HG02763 (cell line): Measurements from ENCODE around the gene THSD8.
A peak's percentile ranks its signal among the peaks of the same experiment; 100 is the strongest.
"Not testable (repeated sequence)": the region's sequence is repeated elsewhere in the genome, so short reads cannot be mapped to it uniquely, and the experiment has no call there.

Experiments used
- ATAC-seq: cut with Tn5 transposase; IDR thresholded peaks from one replicate; pipeline ENCODE4 v1.9.1; 2021; ENCODE audit warnings: mild to moderate bottlenecking, moderate library complexity; ENCODE audit not compliant: unreplicated experiment

The THSD8 gene

DNA sequence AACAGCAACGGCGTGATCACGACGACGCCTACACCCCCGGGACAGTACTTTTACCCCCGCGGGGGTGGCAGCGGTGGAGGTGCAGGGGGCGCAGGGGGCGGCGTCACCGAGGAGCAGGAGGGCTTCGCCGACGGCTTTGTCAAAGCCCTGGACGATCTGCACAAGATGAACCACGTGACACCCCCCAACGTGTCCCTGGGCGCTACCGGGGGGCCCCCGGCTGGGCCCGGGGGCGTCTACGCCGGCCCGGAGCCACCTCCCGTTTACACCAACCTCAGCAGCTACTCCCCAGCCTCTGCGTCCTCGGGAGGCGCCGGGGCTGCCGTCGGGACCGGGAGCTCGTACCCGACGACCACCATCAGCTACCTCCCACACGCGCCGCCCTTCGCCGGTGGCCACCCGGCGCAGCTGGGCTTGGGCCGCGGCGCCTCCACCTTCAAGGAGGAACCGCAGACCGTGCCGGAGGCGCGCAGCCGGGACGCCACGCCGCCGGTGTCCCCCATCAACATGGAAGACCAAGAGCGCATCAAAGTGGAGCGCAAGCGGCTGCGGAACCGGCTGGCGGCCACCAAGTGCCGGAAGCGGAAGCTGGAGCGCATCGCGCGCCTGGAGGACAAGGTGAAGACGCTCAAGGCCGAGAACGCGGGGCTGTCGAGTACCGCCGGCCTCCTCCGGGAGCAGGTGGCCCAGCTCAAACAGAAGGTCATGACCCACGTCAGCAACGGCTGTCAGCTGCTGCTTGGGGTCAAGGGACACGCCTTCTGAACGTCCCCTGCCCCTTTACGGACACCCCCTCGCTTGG is 9.6 kb upstream of the THSD8 start:
- no peak for ATAC-seq

DNA sequence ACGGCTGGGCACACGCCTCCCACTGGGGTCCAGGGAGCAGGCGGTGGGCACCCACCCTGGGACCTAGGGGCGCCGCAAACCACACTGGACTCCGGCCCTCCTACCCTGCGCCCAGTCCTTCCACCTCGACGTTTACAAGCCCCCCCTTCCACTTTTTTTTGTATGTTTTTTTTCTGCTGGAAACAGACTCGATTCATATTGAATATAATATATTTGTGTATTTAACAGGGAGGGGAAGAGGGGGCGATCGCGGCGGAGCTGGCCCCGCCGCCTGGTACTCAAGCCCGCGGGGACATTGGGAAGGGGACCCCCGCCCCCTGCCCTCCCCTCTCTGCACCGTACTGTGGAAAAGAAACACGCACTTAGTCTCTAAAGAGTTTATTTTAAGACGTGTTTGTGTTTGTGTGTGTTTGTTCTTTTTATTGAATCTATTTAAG is 9.0 kb upstream of the THSD8 start:
- ATAC-seq = no peak

- peak; percentile 34 for ATAC-seq
These were observed 8.3 kb upstream of the THSD8 start for GRCh38 chr19:12793290-12794195.

- no peak for ATAC-seq
These were observed 7.5 kb upstream of the THSD8 start for GRCh38 chr19:12794196-12794941.

DNA sequence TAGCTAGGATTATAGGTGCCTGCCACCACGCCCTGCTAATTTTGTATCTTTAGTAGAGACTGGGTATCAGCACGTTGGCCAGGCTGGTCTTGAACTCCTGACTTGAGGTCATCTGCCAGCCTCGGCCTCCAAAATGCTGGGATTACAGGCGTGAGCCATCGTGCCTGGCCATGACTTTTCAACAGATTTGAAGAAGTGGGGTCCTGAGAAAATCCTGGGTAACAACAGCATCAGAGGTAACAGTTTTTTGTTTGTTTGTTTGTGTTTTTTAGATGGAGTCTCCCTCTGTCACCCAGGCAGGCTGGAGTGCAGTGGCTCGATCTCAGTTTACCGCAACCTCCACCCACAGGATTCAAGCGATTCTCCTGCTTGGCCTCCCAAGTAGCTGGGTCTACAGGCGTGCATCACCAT is 6.9 kb upstream of the THSD8 start:
- ATAC-seq = no peak

DNA sequence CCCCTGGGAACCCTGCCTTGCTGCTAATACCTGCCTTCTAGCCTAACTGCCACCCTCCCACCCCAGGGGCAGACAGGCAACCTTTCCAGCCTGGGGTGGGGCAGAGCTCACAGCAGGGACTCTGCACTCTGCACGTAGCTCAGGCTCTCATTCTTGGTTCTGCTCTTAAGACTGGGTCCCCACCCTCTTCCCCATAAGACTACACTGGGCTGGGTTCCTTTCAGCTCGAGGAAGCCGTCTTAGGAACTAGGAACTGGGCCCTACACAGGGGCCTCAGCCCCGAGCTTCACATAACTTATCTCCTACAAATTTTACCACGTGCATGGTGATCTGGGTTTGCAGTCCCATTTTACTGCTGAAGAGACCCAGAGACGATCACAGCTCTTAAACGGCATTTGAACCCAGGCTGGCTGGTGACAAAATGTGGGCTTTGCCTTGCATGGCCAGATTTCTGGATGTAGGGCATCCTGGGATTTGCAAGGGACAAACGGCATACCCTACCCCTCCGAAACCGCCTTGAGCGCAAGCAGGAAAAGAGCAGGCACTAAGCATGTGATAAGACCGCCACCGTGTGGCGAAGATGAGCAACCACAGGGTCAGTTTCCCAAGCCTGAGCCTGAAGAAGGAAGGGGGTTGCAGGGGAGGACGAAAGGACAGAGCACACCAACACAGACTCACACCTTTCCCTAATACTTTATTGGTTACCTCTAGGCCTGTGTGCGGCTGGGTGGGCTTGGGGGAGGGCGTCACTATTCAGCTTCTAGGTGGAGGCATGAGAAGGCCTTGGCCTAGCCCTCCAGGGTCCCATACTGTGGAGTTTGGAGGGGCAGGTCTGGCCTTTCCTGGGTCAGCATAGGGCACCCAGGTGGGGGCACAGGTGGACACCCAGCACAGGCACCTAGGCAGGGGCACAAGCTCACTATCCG is 5.5 kb upstream of the THSD8 start:
- ATAC-seq = no peak

DNA sequence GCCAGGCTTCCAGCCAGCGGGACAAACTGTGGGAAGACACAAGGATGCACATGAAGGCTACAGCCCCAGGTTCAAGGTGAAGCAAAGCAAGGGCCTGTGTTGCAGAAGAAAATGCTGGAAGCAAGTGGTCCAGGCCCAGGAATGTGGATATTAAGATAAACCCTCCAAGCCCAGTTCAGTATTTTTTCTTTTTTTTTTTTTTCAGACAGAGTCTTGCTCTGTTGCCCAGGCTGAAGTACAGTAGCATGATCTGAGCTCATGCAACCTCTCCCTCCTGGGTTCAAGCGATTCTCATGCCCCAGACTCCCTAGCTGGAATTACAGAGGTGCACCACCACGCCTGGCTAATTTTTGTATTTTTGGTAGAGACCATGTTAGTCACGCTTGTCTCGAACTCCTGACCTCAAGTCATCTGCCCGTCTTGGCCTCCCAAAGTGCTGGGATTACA is 4.7 kb upstream of the THSD8 start:
- ATAC-seq = no peak

GRCh38 chr19:12797607-12798006 is 4.3 kb upstream of the THSD8 start:
- not testable (repeated sequence) for ATAC-seq

DNA sequence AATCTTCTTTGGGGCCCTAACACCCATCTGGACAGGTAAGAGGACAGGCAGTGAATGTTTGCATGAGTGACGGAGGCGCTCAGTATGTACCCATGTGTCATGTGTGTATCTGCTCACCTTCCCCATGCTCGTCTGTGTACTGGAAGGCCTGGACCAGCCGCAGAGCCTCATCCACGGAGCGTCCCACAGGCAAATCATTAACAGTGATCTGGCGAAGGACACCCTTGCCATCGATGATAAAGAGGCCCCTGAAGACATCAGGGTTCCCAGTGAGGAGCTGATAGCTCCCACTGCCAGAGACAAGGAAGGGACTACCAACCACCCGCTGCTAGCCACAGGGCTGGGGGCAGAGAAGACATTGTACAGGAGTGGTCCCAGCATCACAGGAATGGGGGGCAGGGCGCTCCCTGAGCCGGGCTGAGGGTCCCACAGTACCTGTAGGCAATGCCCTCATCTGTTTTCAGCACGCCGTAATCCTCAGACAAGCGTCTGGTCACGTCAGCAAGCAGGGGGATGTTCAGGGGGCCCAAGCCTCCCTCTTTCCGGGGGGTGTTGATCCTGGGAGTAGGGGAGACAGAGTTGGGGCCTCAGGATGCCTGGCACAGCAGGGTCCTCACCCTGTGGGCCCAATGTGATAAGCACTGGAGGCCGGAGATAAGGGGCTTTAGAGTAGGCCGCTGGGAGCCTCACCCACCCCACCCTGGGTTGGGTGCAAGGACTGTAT is 2.0 kb upstream of the THSD8 start:
- no peak for ATAC-seq

- ATAC-seq = no peak
These were observed 1.5 kb upstream of the THSD8 start for GRCh38 chr19:12800466-12800770.

DNA sequence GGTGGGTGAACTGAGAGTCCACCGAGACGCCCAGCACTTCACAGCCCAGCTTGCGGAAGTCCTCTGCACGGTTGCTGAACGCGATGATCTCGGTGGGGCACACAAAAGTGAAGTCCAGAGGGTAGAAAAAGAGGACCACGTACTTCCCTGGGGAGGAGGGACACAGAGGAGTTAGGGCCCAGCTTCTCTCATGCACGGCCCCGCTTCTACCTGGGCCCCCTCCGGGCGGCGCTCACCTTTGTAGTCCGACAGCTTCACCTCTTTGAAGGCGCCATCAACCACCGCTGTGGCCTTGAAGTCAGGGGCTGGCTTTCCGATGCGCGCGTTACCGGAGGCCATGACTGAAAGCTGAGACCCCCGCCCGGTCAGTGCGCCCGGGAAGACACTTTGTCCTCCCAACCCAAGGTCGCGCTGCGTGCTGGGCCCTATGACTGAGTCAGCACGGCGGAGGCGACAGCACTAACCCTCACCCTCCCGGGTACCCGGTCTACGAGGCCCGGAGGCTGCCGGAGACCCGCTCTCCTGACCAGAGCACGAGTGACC is 875 bp upstream of the THSD8 start:
- ATAC-seq = no peak

DNA sequence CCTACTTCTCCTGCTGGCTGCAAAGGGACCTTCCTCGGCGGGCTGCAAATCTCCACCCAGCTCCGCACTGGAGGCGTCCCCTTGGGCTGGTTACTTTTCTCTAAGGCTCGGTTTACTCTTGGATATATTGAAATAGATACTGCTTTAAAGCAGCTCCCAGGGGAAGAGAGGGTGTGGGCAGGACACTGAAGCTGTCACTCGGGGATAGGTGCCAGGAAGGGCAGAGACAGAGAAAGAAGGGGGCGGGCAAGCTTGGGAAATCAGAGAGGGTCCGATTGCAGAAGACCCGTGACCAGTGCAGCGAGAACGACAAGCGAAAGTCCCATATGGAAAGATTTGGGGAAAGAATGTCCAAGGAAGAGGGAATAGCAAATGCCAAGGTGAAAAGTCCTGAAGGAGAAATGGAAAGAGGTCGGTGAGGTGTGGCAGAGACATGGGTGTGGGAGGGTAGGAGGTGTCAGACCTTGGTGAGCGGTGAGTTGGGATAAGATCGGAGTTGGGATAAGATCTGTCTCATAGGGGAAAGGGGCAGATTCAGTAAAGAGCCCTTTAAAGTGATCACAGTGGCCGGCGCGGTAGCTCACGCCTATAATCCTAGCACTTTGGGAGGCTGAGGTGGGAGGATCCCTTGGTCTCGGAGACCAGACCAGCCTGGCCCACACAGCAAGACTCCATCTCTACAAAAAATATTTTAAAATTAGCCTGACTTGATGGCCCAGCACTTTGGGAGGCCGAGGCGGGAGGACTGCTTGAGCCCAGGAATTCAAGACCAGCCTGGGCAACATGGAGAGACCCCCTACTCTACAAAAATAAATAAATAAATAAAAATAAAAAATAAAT is 618 bp downstream of the THSD8 start:
- ATAC-seq = no peak

DNA sequence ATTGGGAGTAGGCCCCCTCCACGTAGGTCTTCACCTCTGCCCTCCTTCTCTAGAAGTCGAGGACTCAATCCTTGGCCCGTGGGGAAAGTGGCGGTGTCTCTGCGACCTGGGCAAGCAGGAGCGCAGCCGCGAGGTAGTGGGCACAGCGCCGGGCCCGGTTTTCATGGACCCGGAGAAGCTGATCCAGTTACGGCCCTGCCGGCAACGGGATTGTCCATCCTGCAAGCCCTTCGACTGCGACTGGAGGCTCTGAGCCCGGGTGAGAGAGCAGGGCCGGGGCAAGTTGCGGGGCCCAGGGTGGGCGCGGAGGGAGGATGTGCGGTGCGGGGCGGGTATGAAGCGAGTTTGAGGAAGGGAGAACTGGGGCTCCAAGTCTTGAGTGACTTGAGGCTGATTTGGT is 2.2 kb downstream of the THSD8 start:
- no peak for ATAC-seq

DNA sequence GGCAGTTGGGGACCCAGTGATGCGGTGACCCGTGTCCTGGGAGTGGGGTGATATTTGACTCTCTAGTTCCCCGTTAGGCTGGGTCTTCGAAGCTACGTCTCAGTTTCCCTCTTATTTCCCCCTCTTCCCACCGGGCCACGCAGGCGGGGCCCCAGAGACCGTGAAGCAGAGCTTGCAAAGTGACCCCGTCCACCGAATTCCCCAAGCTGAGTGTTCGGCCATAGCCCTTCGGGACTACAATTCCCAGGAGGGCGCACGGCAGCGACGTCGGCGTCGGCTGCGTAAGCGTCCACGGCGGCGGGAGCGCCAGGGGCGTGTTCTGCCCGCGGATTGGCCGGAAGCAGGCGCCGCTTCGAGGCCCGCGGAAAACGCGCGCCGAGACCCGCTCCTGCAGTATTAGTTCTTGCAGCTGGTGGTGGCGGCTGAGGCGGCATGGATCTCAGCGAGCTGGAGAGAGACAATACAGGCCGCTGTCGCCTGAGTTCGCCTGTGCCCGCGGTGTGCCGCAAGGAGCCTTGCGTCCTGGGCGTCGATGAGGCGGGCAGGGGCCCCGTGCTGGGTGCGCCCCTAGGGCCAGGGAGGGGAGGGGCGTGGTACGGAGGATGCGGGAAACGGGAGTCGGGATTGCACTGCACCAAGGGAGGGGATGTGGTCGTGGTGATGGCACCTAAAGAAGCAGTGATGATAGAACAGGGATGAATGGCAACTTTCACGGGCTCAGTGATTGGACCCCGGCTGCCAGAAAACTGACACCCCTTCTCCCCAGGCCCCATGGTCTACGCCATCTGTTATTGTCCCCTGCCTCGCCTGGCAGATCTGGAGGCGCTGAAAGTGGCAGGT is 4.6 kb downstream of the THSD8 start, which contains the start of gene RNASEH2A:
Gene RNASEH2A (plus strand): TSS at position 343 of the 840 bp plus-strand sequence. CDS start 90 bp downstream, at position 433.
- peak; percentile 69 for ATAC-seq

DNA sequence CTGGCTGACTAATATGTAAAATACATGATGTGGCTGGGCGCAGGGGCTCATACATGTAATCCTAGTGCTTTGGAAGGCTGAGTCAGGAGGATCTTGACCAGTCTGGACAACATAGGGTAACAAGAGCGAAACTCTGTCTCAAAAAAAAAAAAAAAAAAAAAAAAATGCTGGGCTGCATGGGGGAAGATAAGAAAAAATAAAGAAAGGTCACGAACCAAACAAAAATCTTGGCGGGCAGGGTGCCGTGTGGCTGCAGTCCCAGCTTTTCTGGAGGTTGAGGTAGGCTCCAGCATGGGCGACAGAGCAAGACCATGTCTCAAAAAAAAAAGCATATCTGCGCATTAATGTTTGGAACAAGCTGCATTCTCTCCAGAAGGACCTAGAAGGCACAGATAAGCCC is 13.2 kb downstream of the THSD8 start:
- ATAC-seq = no peak

DNA sequence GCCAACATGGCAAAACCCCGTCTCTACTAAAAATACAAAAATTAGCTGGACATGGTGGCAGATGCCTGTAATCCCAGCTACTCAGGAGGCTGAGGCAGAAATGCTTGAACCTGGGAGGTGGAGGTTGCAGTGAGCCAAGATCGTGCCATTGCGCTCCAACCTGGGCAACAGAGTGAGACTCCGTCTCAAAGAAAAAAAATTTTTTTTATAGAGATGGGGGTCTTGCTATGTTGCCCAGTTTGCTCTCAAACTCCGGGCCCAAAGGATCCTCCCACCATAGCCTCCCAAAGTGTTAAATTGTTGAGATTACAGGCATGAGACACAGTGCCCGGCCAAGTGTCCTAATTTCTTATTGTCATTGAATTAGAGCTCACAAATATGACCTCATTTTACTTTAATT is 15.3 kb downstream of the THSD8 start:
- ATAC-seq = not testable (repeated sequence)

DNA sequence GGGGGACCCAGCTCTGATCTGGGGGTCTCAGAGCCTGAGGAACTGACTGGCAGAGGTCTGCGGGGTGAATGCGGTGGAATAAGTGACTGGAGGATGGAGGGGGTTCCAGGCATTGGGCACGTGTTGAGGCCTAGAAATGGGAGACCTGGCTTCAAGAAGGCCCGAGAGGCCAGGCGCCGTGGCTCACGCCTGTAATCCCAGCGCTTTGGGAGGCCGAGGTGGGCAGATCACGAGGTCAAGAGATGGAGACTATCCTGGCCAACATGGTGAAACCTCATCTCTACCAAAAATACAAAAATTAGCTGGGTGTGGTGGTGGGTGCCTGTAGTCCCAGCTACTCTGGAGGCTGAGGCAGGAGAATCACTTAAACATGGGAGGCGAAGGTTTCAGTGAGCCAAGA is 15.9 kb downstream of the THSD8 start:
- ATAC-seq = not testable (repeated sequence)
